GM21786 (cell line): ENCODE measurements around the gene SEC11C.
"Not testable (repeated sequence)": the region's sequence is repeated elsewhere in the genome, so short reads cannot be mapped to it uniquely, and the experiment has no call there.

Source experiments
- ATAC-seq: cut with Tn5 transposase; IDR thresholded peaks from one replicate; pipeline ENCODE4 v1.9.1; 2021; ENCODE audit not compliant: unreplicated experiment

The SEC11C gene

DNA sequence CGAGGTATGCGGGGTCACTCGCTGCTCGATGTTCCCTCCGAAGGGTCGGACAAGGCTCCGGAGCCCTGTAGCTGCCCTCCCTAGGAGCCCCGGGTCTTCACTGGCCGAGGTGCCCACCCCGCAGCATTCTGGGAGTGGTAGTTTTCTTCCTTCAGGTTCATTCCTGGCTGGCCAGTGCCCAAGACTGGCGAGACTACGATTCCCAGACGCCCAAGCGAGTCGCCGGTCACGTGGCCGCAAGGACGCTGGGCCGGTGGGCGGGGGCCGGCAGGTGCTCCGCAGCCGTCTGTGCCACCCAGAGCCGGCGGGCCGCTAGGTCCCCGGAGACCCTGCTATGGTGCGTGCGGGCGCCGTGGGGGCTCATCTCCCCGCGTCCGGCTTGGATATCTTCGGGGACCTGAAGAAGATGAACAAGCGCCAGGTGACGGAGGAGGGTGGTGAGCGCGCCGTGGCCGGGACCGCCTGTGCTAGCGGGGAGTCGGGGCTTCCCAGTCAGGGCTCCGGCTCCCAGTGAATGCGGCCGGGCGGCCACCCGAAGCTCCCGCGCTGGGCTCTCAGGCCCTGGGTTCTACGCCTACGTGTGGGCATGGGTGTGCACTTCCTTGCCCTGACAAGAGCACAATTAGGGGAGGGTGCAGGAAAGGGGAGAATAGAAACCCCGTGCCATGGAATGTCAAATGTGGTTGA lies at the start of gene SEC11C:
TSS of gene SEC11C (plus strand) at position 270 of the 687 bp plus-strand sequence. CDS start at position 335, 65 bp downstream.
- peak; percentile 82 for ATAC-seq

DNA sequence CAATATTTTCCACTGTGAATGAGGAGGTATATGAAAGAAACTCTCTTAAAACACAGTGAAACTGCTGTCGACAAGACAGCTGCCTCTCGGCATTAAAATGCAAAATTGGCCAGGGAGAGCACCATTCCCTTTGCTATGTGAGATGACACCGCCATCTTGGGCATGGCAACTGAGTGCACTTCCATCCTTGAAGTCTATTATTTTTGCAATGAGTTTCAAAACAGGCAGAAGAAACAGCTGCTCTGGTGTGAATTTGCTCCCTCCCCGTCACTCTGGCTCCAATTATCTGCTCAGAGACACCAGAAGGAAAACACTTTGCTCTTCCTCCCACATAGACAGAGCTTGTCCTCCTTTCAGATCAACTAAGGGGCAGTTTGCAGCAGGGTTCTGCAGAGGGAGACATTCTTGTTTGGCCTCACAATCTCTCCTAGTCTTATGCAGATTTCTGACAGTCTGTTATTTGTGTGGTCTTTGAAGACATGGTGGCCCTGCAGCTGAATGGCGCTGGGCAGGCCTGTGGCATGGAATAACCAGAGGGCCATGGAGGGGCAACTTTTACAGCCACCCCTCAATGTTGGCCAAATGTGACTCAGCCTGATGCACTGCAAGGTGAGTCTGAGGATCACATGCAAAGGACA lies 48.6 kb upstream of the SEC11C start:
- ATAC-seq = no peak

DNA sequence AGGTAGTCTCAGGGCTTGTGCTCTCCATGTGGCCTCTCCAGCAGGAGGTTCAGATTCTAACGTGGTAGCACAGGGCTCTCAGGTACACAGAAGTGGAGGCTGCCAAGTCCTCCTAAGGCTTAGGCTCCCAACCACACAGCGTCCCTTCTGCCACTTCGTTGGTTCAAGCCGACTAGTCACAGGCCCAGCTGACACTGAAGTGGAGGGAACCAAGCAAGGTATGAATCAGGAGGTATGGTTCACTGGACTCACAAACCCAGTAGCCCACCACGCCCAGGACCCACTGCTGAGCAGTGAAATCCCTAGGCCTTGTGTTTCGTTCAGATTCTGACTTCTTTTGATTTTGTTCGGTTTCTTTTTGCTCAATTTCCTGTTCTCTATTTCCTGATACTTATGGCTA lies 46.0 kb upstream of the SEC11C start:
- ATAC-seq = no peak

DNA sequence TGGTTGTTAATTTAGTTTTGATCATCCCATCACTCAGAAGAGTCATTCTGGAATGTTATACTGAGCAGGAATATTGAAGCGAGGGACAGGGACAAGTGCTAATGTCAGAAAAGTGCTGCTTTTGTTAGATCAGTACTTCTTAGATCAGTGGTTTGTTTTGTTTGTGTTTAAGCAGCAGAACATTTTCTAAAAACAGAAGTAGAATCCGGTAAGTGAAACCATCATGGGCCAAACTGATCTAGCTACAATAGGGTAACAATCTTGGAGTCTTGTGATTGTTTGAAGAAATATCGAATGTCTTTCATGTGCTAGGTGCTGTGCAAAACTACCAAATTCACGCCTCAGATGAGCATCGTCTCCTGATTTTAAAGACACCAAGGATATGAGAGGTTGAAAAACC lies 45.1 kb upstream of the SEC11C start:
- ATAC-seq = no peak

DNA sequence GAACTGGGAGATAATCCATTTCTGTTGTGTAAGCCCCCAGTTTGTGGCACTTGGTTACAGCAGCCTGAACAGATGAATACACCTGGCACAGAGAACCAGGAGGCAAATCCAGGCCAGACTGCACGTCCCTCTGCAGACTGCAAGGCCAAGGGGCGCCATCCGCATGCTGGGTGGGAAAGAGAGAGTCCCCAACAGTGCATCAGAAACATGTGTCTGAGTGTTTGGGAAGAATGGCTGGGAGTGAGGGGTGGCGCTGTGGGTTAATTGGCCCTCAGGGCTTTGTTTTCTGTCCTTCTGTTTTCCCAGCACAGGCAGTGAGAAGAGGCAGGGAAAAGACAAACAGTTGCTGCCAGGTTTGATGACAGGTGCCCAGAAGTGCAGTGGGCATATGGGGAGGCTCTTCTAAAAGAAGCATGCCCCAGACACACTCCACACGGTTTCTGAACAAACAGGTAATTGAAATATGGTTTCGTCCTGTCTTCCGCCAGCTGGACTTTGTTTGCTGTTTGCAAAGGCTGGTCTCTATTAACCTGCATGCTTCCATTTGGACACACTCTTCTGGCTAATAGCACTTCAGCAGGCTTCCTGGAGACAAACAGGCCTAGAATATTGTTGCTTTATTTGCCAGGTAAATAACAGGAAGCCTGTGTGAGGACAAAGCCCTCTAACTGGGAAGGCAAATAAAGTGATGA lies 43.4 kb upstream of the SEC11C start:
- no peak for ATAC-seq

DNA sequence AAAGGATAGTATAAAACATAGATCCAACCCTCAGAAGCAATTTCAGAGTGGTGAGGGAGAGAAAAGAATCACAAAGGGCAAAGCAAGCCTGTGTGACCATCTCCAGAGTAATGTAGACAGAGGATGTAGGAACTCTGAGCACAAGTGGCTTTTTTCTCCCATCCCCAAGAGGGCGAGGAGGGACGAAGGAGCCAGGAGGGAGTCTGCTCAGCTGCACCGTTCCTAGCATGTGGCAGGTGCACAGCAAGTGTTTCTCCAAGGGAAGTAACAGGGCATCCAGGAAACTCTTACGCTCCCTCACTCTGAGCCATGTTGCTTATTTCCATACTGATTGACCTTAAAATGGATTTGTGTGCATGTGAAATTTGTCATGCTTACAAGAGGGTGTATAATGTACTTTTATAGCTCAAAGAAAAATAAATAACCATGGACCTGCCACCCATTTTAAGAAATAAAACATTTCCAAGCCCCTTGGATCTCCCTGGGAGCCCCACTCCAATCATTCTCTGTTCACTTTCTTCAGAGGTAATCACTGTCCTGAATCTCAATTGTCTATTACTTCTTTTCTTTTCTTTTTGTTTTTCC lies 37.8 kb upstream of the SEC11C start:
- ATAC-seq = no peak

DNA sequence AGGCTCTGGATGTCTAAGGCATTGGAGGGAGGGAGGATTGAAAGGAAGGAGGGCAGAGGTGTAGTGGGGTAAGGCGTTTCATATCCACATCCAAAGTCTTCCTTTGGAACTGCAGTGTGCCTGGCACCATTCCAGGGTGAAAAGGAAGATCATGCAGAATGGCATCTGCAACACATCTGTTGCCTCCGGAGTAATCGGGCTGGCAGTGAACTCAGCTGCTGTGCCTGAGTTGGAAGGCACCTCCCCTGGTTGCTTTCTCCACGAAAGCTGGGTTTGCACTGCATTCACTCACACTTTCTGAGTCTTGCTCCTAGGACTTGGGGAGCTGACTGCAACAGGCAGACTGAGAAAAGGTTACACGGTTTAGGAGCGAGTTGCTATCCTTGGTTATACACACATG lies 30.3 kb upstream of the SEC11C start:
- ATAC-seq = no peak

DNA sequence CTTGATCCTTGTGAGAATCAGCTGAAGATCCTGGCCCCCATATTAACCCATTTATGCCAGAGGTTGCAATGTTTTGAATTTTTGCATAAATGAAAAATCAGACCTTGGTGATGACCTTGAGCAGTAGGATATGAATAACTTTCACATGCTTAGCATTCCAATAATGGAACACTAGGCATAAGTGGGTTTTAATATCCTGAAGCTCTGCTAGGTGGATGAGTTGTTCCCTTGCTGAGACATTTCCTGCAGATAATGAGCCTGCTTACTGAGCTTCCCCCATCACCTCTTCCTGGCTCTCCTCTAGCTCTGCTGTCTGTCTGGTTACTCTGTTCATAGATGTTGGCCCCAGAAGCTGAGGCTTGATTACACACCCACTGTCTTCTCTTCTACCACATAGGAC lies 25.5 kb upstream of the SEC11C start:
- no peak for ATAC-seq

DNA sequence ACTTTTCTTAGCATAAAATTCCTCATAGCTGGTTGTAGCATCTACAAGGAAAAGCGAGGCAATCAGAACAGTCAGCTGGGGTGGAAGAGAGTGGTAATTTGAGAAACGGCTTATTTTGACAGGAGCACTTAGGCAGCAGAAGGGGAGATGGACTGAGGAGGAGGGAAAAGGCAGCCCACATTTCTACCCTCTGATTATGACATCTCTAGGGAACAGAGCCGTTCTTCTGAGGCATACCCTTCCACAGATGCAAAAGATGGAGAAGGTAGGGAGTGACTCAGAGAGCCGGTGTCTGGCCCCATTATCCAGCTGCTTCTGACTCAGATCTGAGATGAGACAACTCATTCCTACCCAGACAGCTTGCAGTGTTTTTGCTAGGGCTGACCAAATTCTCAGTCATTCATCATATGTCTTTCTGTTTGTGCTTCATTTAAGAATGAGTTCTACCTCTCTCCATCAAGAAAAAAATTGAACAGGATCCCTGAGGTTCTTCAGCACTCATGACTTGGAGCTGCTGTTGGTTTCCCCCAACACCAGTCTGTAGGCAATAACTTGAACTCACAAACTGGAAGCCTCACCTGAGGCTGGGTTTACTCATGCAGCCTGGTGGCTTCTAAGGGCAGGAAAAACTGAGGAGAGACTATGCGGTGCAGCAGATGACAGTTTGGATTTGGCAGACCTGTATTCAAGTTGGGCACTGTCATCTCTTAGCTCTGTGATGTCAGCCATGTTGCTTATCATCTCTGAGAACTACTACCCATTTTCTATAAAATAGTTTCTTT lies 15.9 kb upstream of the SEC11C start:
- no peak for ATAC-seq

DNA sequence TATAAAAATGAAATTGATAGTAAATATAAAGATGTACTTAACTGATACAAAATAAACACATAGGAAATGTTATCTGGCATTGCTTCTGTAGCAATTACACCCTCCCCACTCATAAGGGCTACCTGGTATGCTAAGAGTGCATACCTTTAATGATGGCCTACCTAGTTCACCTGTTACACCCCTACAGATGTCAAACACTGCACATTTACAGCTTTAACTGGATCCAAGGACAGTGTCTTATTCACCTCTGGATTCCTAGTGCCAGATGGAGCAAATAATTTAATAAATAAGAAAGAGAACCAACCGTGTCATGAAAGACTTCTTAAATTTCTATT lies 15.3 kb upstream of the SEC11C start:
- ATAC-seq = no peak

DNA sequence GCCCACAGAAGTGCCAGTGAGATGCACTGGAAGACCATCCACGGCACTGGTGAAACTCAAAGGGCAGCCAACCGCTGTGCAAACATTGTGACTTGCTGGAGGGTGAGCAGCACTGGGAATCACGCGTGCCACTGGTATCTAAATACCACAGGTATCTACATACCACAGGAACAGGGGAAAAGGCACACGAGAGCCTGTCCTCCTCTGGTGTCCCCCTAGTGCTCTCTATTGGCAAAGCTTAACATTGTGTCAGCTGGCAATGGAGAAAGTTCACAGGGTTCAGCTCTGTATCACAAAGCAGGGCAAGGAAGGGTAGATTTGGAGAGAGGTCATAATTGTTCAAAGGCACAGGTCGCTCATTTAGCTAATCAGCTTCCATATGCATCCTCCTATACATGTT lies 12.6 kb upstream of the SEC11C start:
- no peak for ATAC-seq

DNA sequence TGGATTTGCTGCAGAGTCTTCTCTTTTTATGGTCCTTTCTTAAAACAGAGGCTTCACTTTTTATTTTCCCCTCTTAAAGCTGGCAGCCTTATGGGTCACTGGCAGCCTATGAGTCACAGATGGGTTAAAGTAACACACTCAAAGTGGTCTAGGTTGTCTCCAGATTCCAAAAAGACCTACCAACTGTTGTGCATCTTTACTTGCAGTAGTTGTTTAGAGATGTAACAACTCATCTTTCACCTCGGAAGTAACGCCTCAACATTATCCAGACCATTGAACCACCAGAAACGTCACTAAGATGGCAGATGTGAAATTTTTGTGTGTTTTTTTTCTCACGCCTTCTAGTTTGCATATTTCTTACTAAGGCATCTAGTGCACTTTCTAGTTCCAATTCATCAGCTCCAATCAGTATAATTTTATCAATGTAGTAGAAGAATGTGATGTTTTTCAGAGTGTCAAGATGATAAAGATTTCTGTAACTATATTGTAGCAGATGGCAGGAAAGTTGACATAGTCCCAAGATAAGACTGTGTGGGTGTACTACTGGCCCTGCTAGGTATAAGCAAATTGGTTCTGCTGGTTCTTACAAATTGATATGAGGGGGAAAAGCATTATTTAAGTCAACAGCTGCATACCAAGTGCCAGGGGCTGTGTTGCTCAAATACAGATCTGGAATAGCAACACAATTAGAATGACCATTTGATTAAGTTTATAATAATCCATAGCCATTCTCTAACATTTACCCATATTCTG lies 9.6 kb upstream of the SEC11C start:
- ATAC-seq = no peak

DNA sequence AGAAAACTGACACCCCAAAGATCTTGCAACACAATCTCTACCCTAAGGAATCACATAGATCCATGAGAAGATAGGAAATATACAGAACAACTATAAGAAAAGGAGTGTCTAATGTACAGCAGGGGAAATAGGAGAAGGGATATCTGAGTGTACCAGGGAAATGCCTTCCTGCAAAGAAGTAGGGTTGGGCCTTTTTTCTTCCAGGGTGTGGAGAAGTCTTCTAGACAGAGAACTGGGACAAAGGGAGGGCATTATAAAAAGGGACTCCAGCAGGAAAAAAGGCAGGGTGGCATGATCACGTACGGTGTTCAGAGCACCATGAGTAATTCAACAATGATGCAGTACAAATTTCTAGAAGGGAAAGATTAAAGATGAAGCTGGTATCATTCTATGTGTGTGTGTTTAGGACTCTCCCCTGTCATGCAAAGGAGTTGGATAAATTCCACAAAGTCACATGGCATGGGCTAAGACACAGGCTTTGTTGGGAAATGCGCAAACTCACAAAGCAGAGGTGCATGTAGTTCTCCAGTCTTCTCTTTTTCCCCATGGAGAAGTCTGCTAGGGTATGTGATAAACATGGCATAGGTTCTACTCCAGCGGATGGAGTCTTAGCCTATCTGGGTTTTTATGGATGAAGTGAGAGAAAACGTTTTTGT lies 6.7 kb upstream of the SEC11C start:
- no peak for ATAC-seq

DNA sequence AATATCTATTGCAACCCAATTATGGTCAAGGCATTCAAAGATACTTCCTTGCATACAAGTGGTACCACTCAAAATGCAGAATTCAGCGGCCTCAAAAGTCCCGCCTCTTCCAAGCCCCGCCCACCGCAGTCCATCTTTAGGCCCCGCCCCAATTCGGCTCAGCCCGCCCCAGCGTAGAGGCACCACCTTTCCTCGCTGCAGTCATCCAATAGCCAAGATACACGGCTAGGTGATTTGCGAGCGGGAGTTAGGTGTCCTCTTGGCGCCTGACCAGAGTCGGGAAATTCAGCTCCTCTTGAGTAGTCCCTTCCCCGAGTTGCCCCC lies 431 bp upstream of the SEC11C start:
- peak; percentile 64 for ATAC-seq

DNA sequence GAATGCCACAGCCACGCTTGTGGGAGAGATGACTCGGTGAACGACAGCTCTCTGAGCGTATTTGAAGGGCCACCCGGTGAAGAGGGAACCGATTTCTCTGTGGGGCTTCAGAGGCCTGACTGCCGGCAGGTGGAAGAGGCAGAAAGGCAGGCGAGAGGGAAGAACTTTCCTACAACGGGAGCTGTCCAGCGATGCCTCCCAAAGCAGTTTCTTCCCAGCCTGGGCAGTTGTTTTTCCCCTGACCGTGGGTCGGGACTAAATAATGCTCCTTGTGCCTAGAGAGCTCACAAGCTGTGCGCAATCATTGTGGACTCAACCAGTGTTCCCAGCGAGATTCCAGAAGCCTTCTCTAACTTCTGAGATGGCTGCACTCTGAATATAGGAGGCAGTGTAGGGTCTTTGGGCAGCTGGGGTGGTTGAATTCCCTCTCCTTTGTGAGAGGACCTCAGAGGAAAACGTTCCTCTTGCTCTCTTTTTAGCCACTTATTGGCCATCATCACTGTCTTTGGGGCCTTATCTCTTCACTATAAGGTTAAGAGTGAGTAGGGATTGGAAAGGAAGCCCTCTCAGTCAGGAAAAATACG lies 710 bp downstream of the SEC11C start:
- no peak for ATAC-seq

DNA sequence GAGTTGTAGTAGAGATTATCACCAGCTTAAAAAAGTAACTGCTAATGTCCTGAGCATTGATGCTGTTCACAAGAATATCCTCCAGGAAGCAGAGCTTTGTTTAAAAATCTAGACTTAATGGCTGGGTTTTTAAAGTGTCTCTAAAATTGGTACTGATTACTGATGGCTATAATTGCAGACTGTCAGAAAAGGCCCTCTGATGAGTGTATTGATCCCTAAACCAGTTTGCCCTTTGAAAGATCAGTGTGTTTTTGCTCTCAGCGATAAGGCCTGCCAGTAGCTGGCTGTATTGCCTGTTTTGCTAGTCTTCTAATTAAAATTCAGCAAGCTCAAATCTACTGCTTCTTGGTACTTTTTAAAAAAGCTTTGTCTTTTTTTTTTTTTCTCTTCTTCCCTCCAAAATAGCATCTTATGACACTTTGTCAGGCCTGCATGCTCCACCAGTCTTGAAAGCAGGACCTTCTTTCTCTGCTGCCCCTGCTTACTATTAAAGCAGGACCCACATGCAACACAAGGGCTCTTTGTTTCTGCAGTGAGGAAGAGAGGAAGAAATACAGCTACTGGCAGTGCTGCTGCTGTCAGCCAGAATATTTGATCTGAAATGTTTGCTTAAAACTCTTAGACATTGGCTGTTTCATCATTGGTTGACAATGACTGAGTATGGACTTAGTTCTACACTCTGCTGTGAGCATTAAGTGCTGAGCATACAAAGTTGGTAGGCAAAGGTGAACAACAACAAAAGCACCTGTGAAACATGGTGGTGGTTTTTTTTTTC lies 1.8 kb downstream of the SEC11C start:
- no peak for ATAC-seq

DNA sequence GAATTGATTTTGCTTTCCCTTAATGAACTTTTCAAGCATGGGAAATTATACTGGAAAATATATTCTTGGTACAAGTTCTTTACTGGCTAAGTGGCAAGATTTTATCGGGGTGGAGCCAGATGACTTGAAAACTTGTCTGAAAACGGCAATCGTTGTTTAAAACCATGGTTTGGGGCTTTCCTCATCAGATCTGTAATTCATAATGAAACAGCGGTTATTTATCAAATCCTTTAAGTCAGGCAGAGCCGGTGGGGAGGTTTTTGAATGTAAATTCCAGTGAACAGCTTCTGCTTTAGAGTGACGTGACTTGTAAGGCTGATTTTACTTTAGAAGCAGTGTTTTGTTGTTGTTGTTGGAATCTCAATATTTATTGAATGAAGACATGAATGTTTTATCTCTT lies 2.6 kb downstream of the SEC11C start:
- ATAC-seq = no peak

DNA sequence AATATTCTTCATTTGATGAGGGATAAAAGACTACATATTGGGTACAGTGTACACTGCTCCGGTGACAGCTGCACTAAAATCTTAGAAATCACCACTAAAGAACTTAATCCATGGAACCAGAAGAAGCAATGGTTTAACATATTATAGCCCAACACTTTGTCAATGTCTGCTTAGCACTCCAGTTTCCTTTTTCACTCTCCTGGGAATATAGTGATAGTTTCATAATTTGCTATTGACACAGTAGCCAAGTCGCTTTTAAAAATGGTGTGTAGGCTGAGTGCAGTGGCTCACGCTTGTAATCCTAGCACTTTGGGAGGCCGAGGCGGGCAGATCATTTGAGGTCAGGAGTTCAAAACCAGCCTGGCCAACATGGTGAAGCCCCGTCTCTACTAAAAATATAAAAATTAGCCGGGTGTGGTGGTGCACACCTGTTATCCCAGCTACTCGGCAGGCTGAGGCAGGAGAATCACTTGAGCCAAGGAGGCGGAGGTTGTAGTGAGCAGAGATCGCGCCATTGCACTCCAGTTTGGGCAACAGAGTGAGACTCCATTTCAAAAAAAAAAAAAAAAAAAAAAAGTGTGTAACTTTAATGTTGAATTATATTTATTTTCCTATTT lies 3.2 kb downstream of the SEC11C start:
- ATAC-seq = not testable (repeated sequence)

DNA sequence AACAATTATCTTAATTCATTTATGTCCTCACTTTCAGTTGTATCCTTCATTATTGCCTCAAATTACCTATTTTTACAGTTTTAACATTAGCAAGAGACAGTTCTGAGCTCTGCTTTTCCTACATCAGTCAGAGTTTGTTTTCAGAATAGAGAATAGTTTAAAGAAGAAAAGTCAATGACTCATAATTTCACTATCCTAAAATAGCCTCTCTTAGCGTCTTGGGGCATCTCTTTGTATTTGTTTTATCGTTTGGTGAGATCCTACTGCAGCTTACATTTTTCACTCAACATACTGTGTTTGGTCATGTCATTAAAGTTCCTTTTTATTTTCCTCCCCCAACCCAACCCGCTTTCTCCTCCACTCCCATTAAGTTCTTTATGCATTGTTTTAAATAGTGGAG lies 3.8 kb downstream of the SEC11C start:
- ATAC-seq = peak; percentile 13
